ENCODE data around the gene TYK2.

TYK2 gene

DNA sequence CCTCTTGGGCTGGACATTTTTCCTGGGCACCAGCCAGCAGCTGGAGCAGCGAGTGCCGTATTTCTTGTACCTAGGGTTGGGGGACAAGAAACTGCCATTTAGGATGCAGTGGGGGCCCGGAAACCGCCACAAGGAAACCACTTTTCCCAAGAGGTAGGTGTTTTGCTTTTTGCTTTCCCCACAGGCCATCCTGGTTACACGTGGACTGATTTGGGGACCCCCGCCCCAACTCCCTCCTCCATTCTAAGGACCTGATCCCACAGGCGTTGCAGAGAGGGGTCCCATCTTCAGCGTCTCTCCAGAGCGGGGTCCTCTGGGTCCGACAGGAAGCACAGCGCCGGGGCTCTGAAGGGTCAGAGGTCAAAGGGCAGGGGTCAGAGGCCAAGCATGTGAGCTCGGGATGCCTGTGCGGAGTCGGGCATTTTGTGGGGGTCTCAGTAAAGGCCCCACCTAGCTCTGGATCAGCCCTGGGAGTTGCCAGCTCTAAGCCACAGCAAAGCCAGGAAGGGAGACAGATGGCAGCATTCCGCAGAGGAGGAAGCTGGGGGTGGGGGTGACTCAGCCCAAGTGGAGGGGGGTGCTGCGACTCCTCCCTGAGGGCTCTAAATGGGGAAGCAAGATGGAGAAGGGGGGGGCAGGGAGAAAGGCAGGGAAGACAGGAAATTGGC is 75.1 kb downstream of the TYK2 start:
- no peak for DNase-seq
